Measurements from ENCODE around the gene TGM6. TPM values are rescaled to one million over a fixed set of nuclear protein-coding genes. Genes with fewer than 3 reads are reported as not detected.
"Not testable (repeated sequence)": the region's sequence is repeated elsewhere in the genome, so short reads cannot be mapped to it uniquely, and the experiment has no call there.

The TGM6 gene
- total RNA-seq, 1 donor from 2014 or later = not detected

DNA sequence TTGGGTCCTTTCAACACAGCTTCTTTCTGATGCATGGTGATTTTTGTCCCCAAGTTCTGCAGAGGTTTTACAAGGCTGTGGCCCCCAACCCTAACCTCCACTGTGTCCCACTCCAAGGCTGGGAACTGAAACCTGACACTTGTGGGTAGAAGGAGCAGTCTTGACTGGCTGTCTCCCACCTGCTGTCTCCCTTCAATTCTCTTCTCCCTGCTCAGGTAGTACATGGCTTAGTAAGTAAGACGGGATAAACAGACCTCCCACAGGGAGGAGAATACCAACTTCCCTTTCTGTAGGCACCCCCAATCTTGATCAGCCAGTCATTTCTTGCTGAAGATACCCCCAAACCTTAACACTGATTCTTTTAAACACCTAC, 25.0 kb downstream of the TGM6 start:
- no peak for DNase-seq (ENCODE audit: low spot score)
- Mint-ChIP-seq H3K27ac (ENCODE audit: unreplicated experiment) (no peak overlapping the region), H3K27me3 (ENCODE audit: unreplicated experiment) (peaks cover 6% of the 10 kb centered on the region), H3K4me3 (ENCODE audit: unreplicated experiment) (no peak overlapping the region), H3K4me1 (ENCODE audit: unreplicated experiment) (no peaks in the 10 kb centered on the region), H3K36me3 (ENCODE audit: low read depth, unreplicated experiment) (no peaks in the 10 kb centered on the region), H3K9me3 (ENCODE audit: unreplicated experiment) (no peaks in the 10 kb centered on the region)
- TF ChIP-seq, protein P1, sequence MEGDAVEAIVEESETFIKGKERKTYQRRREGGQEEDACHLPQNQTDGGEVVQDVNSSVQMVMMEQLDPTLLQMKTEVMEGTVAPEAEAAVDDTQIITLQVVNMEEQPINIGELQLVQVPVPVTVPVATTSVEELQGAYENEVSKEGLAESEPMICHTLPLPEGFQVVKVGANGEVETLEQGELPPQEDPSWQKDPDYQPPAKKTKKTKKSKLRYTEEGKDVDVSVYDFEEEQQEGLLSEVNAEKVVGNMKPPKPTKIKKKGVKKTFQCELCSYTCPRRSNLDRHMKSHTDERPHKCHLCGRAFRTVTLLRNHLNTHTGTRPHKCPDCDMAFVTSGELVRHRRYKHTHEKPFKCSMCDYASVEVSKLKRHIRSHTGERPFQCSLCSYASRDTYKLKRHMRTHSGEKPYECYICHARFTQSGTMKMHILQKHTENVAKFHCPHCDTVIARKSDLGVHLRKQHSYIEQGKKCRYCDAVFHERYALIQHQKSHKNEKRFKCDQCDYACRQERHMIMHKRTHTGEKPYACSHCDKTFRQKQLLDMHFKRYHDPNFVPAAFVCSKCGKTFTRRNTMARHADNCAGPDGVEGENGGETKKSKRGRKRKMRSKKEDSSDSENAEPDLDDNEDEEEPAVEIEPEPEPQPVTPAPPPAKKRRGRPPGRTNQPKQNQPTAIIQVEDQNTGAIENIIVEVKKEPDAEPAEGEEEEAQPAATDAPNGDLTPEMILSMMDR (IDR thresholded peaks at IDR 0.05; ENCODE audit: unreplicated experiment) = no peak

DNA sequence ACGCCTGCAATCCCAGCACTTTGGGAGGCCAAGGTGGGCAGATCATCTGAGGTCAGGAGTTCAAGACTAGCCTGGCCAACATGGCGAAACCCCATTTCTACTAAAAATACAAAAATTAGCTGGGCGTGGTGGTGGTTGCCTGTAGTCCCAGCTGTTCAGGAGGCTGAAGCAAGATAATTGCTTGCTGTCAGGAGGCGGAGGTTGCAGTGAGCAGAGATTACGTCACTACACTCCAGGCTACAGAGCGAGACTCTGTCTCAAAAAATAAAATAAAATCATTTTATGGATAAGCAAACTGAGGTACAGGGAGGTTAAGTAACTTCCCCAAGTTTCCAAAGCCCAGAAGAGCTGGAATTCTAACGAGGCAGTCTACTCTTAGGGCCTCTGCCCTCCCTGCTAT, 26.7 kb downstream of the TGM6 start:
- not testable (repeated sequence) for DNase-seq (ENCODE audit: low spot score); H3K36me3 Mint-ChIP-seq (ENCODE audit: low read depth, unreplicated experiment); H3K27ac Mint-ChIP-seq (ENCODE audit: unreplicated experiment)

DNA sequence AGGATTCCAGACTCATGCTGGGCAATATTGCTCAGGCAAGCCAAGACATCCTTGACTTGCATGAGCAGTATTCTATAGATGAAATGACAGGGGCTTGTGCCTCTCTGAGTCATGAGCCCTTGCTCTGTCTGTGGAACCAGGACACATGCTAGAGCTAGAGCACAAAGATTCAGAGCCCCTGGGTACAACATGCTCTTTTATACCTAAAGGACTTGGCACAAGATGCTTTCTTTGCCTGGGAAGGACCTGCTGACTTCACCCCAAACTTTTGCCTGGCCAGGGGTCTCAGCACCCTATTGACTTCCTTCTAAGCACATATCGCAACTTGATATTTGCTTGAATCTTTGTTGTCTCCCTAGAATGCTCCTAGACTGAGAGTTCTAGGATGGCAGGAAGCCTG, 27.4 kb downstream of the TGM6 start:
- no peak overlapping the region for H3K4me3 Mint-ChIP-seq (ENCODE audit: unreplicated experiment)
- H3K9me3 Mint-ChIP-seq (ENCODE audit: unreplicated experiment) = no peaks in the 10 kb centered on the region
- no peak overlapping the region for H3K27ac Mint-ChIP-seq (ENCODE audit: unreplicated experiment)
- peaks cover 5% of the 10 kb centered on the region for H3K27me3 Mint-ChIP-seq (ENCODE audit: unreplicated experiment)
- no peaks in the 10 kb centered on the region for H3K36me3 Mint-ChIP-seq (ENCODE audit: low read depth, unreplicated experiment)
- no peaks in the 10 kb centered on the region for H3K4me1 Mint-ChIP-seq (ENCODE audit: unreplicated experiment)
- TF ChIP-seq, protein P1 (IDR thresholded peaks at IDR 0.05; ENCODE audit: unreplicated experiment) = no peak
- DNase-seq (ENCODE audit: low spot score) = no peak

More for the DNA sequence above, 26.7 kb downstream of the TGM6 start:
- H3K4me3 Mint-ChIP-seq (ENCODE audit: unreplicated experiment); H3K27me3 Mint-ChIP-seq (ENCODE audit: unreplicated experiment); H3K9me3 Mint-ChIP-seq (ENCODE audit: unreplicated experiment); H3K4me1 Mint-ChIP-seq (ENCODE audit: unreplicated experiment): not testable (repeated sequence)

DNA sequence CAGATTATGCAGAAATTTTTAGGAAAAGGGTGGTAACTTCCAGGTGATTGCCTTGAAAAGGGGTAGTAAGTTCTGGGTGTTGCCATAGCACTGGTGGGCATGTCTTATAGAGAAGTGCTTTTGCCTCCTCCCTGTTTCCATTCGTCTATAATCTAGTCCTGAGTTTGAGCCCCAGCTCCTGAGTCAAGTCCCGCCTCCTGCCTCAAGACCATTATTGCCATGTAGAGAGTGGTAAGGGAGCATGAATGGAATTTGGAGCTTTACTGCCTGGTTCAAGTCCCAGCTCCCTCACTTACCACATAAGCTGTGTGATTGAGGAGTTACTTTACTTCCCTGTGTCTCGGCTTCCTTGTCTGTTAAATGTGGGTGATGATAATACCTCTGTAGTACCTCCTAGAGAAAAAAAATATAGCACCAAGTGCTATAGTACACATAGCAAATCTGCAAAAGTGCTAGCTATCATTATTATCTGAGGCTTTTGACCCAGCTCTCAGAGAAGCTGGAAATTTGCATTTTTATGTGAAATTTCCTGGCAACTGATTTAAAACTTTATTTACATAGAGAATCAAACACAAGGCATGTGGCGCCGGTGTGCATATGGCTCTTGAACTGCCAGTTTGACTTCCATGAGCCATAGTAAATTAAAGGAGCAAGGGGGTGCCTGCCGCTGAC, 36.0 kb downstream of the TGM6 start:
- Mint-ChIP-seq H3K4me1 (ENCODE audit: unreplicated experiment) (no peaks in the 10 kb centered on the region), H3K27me3 (ENCODE audit: unreplicated experiment) (no peaks in the 10 kb centered on the region), H3K36me3 (ENCODE audit: low read depth, unreplicated experiment) (no peaks in the 10 kb centered on the region), H3K4me3 (ENCODE audit: unreplicated experiment) (no peak overlapping the region), H3K9me3 (ENCODE audit: unreplicated experiment) (no peaks in the 10 kb centered on the region), H3K27ac (ENCODE audit: unreplicated experiment) (no peak overlapping the region)
- no peak for DNase-seq (ENCODE audit: low spot score)
- TF ChIP-seq, protein P1 (IDR thresholded peaks at IDR 0.05; ENCODE audit: unreplicated experiment) = no peak

DNA sequence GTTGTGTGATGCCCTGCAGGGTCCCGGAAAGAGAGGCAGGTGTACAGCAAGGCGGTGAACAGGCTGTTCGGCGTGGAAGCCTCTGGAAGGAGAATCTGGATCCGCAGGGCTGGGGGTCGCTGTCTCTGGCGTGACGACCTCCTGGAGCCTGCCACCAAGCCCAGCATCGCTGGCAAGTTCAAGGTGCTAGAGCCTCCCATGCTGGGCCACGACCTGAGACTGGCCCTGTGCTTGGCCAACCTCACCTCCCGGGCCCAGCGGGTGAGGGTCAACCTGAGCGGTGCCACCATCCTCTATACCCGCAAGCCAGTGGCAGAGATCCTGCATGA, 36.5 kb downstream of the TGM6 start:
- TF ChIP-seq, protein P1 (IDR thresholded peaks at IDR 0.05; ENCODE audit: unreplicated experiment) = no peak
- no peak overlapping the region for H3K4me3 Mint-ChIP-seq (ENCODE audit: unreplicated experiment)
- no peaks in the 10 kb centered on the region for H3K4me1 Mint-ChIP-seq (ENCODE audit: unreplicated experiment)
- no peaks in the 10 kb centered on the region for H3K36me3 Mint-ChIP-seq (ENCODE audit: low read depth, unreplicated experiment)
- no peaks in the 10 kb centered on the region for H3K9me3 Mint-ChIP-seq (ENCODE audit: unreplicated experiment)
- H3K27me3 Mint-ChIP-seq (ENCODE audit: unreplicated experiment) = no peaks in the 10 kb centered on the region
- no peak for DNase-seq (ENCODE audit: low spot score)
- no peak overlapping the region for H3K27ac Mint-ChIP-seq (ENCODE audit: unreplicated experiment)

Measured in endothelial cell (in vitro differentiated cells).